Nephron (organoid): Measurements from ENCODE around the gene KIF25.

Source experiments
- H3K27ac Mint-ChIP-seq, 3 experiments: 2 replicates each; pipeline ENCODE4 v1.8.0; 2020; ENCODE audit warnings: mixed read lengths in 3 of 3, mild to moderate bottlenecking in 2 of 3, moderate library complexity in 1 of 3
- H3K27me3 Mint-ChIP-seq: 2 replicates; pipeline ENCODE4 v1.8.0; 2021; ENCODE audit warnings: low read depth, mild to moderate bottlenecking, moderate library complexity, mixed read lengths
- H3K36me3 Mint-ChIP-seq: 2 replicates; pipeline ENCODE4 v1.8.0; 2020; ENCODE audit warnings: low read depth, mixed read lengths
- H3K4me1 Mint-ChIP-seq: 2 replicates; pipeline ENCODE4 v1.8.0; 2020; ENCODE audit warnings: mixed read lengths
- H3K4me3 Mint-ChIP-seq, 3 experiments: 2 replicates each; pipeline ENCODE4 v1.8.0; 2020; ENCODE audit warnings: mild to moderate bottlenecking in 3 of 3, mixed read lengths in 3 of 3, moderate library complexity in 2 of 3
- H3K9me3 Mint-ChIP-seq: 2 replicates; pipeline ENCODE4 v1.8.0; 2020; ENCODE audit warnings: mixed read lengths
- TF ChIP-seq, protein P1 (sequence below), 3 experiments: fragments of 200-600 bp; sonication (generic); IDR thresholded peaks; one replicate each; pipeline ENCODE4 v1.5.0; 2021; ENCODE audit warnings: antibody characterized with exemption in 3 of 3; ENCODE audit not compliant: unreplicated experiment in 3 of 3

KIF25 gene

DNA sequence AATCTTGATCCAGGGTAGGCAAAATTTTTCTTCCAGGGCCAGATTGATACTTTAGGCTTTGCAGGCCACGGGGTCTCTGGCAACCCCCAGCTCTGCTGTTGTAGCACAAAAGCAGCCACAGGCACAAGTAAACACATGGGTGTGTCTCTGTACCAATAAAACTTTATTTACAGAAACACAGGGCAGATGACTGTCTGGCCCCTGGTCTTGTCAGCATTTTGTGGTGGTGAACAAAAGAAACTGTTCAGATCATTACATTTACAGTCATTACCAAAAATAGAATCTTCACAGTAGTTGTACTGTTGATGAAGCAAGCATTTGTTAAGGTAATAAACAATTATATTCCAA, 45.0 kb upstream of the KIF25 start:
- Mint-ChIP-seq H3K4me1 (no peaks in the 10 kb centered on the region), H3K9me3 (no peaks in the 10 kb centered on the region), H3K36me3 (peaks cover 74% of the 10 kb centered on the region), H3K4me3 (no peak overlapping the region), H3K27ac (no peak overlapping the region), H3K27me3 (no peaks in the 10 kb centered on the region)
- TF ChIP-seq, protein P1, sequence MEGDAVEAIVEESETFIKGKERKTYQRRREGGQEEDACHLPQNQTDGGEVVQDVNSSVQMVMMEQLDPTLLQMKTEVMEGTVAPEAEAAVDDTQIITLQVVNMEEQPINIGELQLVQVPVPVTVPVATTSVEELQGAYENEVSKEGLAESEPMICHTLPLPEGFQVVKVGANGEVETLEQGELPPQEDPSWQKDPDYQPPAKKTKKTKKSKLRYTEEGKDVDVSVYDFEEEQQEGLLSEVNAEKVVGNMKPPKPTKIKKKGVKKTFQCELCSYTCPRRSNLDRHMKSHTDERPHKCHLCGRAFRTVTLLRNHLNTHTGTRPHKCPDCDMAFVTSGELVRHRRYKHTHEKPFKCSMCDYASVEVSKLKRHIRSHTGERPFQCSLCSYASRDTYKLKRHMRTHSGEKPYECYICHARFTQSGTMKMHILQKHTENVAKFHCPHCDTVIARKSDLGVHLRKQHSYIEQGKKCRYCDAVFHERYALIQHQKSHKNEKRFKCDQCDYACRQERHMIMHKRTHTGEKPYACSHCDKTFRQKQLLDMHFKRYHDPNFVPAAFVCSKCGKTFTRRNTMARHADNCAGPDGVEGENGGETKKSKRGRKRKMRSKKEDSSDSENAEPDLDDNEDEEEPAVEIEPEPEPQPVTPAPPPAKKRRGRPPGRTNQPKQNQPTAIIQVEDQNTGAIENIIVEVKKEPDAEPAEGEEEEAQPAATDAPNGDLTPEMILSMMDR (IDR thresholded peaks at IDR 0.05; ENCODE audit: unreplicated experiment in 3 of 3) = no peak

DNA sequence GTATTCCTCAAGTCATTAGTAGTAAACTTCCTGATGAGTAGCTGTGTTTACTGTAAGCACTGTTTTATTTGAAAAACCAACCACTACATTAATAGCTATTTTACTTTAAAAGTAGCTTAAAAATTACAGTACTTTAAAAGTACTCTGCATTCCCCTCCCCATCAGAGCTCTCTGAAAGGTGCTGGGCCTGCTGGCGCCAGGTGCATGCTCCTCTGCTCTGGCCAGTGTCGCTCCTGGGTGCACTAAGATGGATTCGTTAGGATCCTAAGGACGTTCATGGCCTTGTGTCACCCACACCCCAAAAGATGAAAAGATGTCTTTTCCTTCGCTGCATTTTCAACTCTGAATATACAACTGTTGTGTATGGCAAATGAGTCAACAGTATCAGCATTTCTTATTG, 43.9 kb upstream of the KIF25 start:
- Mint-ChIP-seq H3K27me3 (no peaks in the 10 kb centered on the region), H3K36me3 (peaks cover 70% of the 10 kb centered on the region), H3K27ac (no peak overlapping the region), H3K4me1 (no peaks in the 10 kb centered on the region), H3K9me3 (no peaks in the 10 kb centered on the region), H3K4me3 (no peak overlapping the region)
- TF ChIP-seq, protein P1 (IDR thresholded peaks at IDR 0.05; ENCODE audit: unreplicated experiment in 3 of 3) = no peak

DNA sequence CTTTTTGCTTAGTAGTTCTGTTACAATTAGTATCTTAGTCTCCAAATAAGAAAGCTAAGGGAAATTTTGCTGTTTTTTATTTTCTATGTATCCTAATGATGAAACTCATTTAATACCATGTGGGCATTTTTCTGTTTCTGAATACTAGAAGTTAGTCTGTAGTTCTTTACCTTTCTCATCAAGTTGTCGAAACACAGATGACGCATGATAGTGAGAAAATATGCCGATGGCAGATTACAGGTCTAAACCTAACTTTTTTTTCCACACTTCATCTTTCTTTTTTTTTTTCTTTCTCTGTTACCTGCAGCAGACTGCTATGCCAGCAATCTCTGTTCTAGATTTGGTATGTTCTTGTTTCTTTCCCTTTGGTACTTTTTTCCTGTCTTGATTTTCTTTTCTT, 43.3 kb upstream of the KIF25 start:
- Mint-ChIP-seq H3K27me3 (no peaks in the 10 kb centered on the region), H3K9me3 (no peaks in the 10 kb centered on the region), H3K4me1 (no peaks in the 10 kb centered on the region), H3K36me3 (peaks cover 66% of the 10 kb centered on the region), H3K4me3 (no peak overlapping the region), H3K27ac (no peak overlapping the region)
- TF ChIP-seq, protein P1 (IDR thresholded peaks at IDR 0.05; ENCODE audit: unreplicated experiment in 3 of 3) = no peak

DNA sequence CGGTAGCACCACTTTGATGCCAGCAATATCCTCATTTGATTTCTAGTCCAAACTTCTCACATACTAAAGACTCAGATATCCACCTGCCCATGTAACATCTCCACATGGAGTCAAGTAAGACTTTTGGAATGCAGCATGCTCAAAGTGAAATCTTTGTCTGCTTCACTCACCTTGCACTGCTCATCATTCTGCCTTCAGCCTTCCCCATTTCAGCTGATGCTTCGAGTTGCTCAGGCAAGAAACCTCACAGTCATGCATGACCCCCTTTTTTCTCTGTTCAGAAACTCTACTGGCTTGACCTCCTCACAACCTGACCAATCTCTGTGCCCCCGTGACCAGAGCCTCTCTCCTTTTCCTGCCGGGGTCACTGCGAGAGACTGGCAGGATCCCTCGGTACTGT, 41.0 kb upstream of the KIF25 start:
- Mint-ChIP-seq H3K4me3 (no peak overlapping the region), H3K27ac (no peak overlapping the region), H3K36me3 (peaks cover 54% of the 10 kb centered on the region), H3K4me1 (no peaks in the 10 kb centered on the region), H3K27me3 (no peaks in the 10 kb centered on the region), H3K9me3 (no peaks in the 10 kb centered on the region)
- TF ChIP-seq, protein P1 (IDR thresholded peaks at IDR 0.05; ENCODE audit: unreplicated experiment in 3 of 3) = no peak

DNA sequence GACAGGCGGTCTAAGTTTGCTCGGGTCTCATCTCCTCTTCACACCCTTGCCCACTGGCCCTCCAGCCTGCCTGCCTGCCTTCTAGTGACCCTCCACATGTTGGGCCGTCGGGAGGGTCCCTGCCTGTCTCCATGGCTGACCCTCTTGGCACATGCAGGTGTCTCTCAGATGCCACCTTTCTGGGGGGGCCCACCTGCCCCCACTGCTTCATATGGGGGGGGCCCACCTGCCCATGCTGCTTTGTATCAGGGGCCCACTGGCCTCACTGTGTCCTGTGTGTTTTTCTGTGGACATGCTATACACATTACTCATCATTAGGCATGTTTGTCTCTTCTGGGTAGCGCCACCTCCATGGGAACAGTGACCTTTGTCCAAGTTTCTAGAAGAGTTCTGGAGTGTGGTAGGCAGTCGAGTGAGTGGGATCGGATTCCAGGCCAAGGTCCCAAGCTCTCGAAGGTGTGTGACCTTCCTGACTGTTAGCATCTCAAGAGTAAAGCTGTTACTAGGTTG, 40.4 kb upstream of the KIF25 start:
- TF ChIP-seq, protein P1 (IDR thresholded peaks at IDR 0.05; ENCODE audit: unreplicated experiment in 3 of 3) = no peak
- Mint-ChIP-seq H3K36me3 (peaks cover 52% of the 10 kb centered on the region), H3K9me3 (no peaks in the 10 kb centered on the region), H3K4me3 (no peak overlapping the region), H3K27me3 (no peaks in the 10 kb centered on the region), H3K27ac (no peak overlapping the region), H3K4me1 (no peaks in the 10 kb centered on the region)

DNA sequence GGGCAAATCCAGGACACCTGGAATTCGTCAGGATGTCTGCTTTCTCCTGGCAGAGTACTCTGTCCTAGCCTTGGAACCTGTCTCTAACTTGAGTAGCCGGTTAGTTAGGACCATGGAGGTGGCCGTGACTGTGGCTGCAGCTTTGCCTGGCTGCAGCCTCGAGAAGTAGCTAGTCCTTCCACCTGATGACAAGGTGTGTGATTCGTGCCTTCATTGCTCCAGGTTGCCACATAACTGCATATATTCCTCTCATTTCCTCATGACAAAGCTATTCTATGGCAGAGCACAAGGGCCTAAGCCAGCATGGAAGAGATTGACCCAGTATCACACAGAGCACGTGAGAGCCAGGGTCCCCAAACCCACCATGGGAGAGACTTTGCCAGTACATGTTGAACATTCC, 39.8 kb upstream of the KIF25 start:
- Mint-ChIP-seq H3K9me3 (no peaks in the 10 kb centered on the region), H3K27ac (no peak overlapping the region), H3K4me1 (peaks cover under 1% of the 10 kb centered on the region), H3K4me3 (no peak overlapping the region), H3K27me3 (no peaks in the 10 kb centered on the region), H3K36me3 (peaks cover 53% of the 10 kb centered on the region)
- TF ChIP-seq, protein P1 (IDR thresholded peaks at IDR 0.05; ENCODE audit: unreplicated experiment in 3 of 3) = no peak
